ENCODE data around the gene VSIG10. TPM values are rescaled to one million over a fixed set of nuclear protein-coding genes. Genes with fewer than 3 reads are reported as not detected.
"Not testable (repeated sequence)": the region's sequence is repeated elsewhere in the genome, so short reads cannot be mapped to it uniquely, and the experiment has no call there.

The VSIG10 gene, protein sequence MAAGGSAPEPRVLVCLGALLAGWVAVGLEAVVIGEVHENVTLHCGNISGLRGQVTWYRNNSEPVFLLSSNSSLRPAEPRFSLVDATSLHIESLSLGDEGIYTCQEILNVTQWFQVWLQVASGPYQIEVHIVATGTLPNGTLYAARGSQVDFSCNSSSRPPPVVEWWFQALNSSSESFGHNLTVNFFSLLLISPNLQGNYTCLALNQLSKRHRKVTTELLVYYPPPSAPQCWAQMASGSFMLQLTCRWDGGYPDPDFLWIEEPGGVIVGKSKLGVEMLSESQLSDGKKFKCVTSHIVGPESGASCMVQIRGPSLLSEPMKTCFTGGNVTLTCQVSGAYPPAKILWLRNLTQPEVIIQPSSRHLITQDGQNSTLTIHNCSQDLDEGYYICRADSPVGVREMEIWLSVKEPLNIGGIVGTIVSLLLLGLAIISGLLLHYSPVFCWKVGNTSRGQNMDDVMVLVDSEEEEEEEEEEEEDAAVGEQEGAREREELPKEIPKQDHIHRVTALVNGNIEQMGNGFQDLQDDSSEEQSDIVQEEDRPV
- total RNA-seq, result 1 to 10 TPM; 3.6 to 4.3 (median 3.6) TPM

DNA sequence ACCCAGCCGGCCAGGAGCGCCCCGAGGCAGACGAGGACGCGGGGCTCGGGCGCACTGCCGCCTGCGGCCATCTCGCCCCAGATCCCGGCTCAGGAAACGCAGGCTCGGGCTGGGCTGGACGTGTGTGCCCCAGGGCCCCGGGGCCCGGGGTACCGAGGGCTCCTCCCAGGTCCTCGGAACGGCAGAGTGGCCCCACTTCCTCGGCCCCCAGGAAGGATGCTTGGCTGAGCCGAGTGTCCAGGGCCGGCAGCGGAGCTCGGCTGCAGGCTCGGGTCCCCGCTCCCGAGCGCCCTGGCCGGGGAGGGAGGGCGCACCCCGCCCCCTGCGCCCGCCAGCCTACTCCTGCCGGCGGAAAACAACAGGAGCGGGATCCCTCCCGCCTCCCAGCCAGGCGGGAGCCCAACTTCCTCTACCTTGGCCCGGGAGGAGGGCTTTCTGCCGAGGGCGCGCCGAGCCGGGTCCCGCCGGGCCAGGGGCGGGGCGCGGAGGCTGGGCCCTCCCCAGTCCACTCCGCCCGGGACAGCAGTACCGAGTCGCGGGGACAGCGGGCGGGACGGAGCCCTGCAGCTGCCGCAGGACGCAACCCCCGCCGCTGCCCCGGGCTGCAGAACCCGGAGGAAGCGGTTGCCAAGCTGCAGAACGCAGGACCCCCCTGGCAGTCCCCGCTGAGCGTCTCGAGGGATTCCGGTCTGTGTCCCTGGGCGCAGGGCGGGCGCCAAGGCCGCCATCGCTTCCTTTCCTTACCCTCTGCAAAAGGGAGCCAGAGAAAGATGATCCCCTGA is at the start of gene VSIG10:
TSS of gene VSIG10 (minus strand) at position 411 of the 782 bp plus-strand sequence. CDS start at position 71, 340 bp downstream.
- no peaks in the 10 kb centered on the region for H3K36me3 Mint-ChIP-seq (ENCODE audit: insufficient read depth)
- peaks cover 8% of the 10 kb centered on the region for H3K4me1 Mint-ChIP-seq (ENCODE audit: low read depth)
- peaks cover 26% of the 10 kb centered on the region for H3K27me3 Mint-ChIP-seq (ENCODE audit: low read depth)
- no peak for DNase-seq
- peak within 1 kb of the TSS; percentile 85 for H3K4me3 Mint-ChIP-seq
- peak; percentile 70 to 76 for ATAC-seq
- H3K9me3 Mint-ChIP-seq, result no peaks in the 10 kb centered on the region

DNA sequence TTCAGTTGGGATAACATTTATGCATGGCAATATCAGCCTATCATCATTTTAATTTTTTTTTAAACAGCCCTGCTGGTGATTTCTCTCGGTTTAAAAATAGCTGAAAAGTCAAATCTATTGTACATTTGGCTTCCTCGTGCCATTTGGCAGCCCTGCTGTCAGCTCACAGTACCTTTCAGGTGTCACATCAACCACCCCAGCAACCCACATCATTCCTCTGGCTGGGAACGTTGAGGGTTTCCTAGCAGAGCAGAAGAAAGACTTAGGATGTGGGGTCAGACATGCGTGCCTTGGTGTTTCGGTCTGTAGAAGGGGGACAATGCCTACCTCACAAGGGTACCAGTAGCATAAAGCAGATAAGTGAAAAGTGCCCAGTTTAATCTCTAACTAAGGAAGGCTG is 47.9 kb upstream of the VSIG10 start:
- Mint-ChIP-seq H3K27me3 (ENCODE audit: low read depth) (no peaks in the 10 kb centered on the region), H3K4me1 (ENCODE audit: low read depth) (no peaks in the 10 kb centered on the region), H3K36me3 (ENCODE audit: insufficient read depth) (peaks cover 15% of the 10 kb centered on the region), H3K9me3 (no peaks in the 10 kb centered on the region), H3K4me3 (no peak overlapping the region)
- DNase-seq (no peak), ATAC-seq (no peak)

DNA sequence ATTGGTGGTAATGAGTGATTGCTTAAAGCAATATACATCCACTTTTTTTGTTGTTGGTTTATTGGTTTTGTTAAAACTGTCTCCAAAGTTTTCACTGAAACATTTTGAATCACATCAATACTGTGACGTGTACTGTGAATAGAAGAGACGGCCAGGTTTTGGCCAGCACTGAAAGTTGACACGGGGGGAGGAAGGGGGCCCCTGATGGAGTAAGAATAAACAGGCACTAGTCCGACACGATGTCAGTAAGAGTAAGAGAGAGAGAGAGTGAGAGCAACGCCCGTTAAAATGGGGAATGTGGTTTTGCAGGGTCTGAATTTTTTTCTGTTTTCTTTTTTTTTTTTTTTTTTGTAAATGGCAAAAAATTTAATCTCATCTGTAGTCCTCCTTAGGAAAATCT is 46.8 kb upstream of the VSIG10 start:
- DNase-seq (no peak), ATAC-seq (no peak)
- Mint-ChIP-seq H3K4me1 (ENCODE audit: low read depth) (no peaks in the 10 kb centered on the region), H3K4me3 (no peak overlapping the region), H3K9me3 (no peaks in the 10 kb centered on the region), H3K27me3 (ENCODE audit: low read depth) (no peaks in the 10 kb centered on the region), H3K36me3 (ENCODE audit: insufficient read depth) (peaks cover 19% of the 10 kb centered on the region)

DNA sequence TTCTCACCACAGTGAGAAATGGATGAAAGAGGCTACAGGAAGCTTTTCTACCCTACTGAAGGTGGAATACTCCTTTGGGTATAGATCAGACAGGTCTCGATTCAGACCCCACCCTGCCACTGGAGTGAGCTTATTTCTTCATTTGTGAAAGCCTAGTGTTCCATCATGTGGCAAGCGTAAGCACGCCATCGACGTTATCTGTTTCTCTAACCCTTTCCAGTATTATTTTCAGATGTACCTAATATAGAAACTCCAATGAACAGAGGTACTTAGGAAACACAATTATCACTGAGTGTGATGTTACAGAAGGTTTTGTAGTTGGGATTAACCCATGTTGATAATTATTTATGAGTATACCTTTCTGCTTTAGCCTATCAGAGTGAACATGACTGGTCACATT is 44.5 kb upstream of the VSIG10 start:
- Mint-ChIP-seq H3K36me3 (ENCODE audit: insufficient read depth) (peaks cover 32% of the 10 kb centered on the region), H3K27me3 (ENCODE audit: low read depth) (no peaks in the 10 kb centered on the region), H3K4me1 (ENCODE audit: low read depth) (peaks cover 3% of the 10 kb centered on the region), H3K4me3 (no peak overlapping the region), H3K9me3 (no peaks in the 10 kb centered on the region)
- ATAC-seq (no peak), DNase-seq (no peak)

DNA sequence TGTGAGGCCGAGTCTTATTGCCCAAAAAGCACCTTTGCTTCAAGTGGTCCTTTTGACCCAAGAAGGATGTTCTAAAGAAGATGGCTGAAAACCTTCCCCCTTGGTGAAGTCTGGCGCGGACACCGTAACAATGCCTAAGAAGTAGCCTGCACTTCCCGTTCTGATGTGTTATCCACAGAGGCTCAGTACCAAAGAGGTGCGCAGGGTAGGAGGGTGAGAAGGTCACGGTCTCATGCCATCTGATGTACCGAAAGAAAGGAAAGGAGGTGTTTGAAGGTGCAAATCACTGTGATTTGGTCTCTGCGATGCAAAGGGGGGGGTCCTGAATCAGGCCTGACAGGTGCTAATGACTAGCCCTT is 42.0 kb upstream of the VSIG10 start:
- no peaks in the 10 kb centered on the region for H3K27me3 Mint-ChIP-seq (ENCODE audit: low read depth)

DNA sequence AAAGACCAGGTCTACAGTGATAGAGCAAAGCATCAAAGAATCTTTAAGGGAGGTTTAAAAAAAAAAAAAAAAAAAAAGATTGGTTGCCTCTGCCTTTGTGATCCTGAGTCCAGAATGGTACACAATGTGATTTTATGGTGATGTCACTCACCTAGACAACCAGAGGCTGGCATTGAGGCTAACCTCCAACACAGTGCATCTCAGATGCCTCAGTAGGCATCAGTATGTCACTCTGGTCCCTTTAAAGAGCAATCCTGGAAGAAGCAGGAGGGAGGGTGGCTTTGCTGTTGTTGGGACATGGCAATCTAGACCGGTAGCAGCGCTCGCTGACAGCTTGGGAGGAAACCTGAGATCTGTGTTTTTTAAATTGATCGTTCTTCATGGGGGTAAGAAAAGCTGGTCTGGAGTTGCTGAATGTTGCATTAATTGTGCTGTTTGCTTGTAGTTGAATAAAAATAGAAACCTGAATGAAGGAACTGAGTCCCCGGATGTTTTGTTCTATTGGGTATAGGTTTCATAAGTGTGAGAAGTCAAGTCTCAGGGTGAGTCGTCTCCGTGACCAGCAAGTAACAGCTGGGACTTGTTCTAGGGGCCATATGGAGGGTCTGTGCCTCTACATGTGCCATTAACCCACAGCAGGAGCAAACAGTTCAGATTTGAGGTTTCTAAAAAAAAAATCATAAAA is 41.4 kb upstream of the VSIG10 start:
- no peak overlapping the region for H3K4me3 Mint-ChIP-seq
- H3K9me3 Mint-ChIP-seq, result no peaks in the 10 kb centered on the region
- no peaks in the 10 kb centered on the region for H3K27me3 Mint-ChIP-seq (ENCODE audit: low read depth)
- peaks cover 38% of the 10 kb centered on the region for H3K36me3 Mint-ChIP-seq (ENCODE audit: insufficient read depth)
- DNase-seq (no peak), ATAC-seq (no peak)
- H3K4me1 Mint-ChIP-seq (ENCODE audit: low read depth), result peaks cover 5% of the 10 kb centered on the region

More for the DNA sequence above, 42.0 kb upstream of the VSIG10 start:
- DNase-seq, result no peak
- Mint-ChIP-seq H3K4me3 (no peak overlapping the region), H3K36me3 (ENCODE audit: insufficient read depth) (peaks cover 37% of the 10 kb centered on the region), H3K9me3 (no peaks in the 10 kb centered on the region), H3K4me1 (ENCODE audit: low read depth) (peaks cover 5% of the 10 kb centered on the region)
- ATAC-seq, result no peak

DNA sequence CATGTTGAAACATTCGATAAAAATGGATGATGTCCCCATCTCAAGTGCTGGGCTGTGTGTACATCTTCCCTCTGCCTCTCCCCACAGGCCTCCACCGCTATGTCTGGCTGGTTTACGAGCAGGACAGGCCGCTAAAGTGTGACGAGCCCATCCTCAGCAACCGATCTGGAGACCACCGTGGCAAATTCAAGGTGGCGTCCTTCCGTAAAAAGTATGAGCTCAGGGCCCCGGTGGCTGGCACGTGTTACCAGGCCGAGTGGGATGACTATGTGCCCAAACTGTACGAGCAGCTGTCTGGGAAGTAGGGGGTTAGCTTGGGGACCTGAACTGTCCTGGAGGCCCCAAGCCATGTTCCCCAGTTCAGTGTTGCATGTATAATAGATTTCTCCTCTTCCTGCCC is 40.7 kb upstream of the VSIG10 start:
- ATAC-seq (no peak), DNase-seq (no peak)
- Mint-ChIP-seq H3K4me1 (ENCODE audit: low read depth) (peaks cover 5% of the 10 kb centered on the region), H3K9me3 (no peaks in the 10 kb centered on the region), H3K36me3 (ENCODE audit: insufficient read depth) (peaks cover 43% of the 10 kb centered on the region), H3K27me3 (ENCODE audit: low read depth) (no peaks in the 10 kb centered on the region), H3K4me3 (no peak overlapping the region)

DNA sequence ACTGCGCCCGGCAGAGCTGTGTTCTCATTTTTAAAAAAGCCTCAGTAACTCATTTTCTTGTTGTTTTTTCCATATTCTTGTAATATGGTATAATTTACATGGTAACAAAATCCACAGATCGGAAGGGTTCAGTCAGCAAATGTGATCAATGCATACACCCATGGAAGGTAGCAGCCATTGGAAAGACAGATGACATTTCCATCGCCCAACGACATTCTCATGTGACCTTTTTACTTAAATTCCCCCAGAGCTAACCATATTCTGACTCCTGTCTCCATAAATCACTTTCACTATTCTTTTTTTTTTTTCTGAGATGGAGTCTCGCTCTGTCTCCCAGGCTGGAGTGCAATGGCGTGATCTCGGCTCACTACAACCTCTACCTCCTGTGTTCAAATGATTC is 37.0 kb upstream of the VSIG10 start:
- no peak for DNase-seq
- no peaks in the 10 kb centered on the region for H3K9me3 Mint-ChIP-seq
- H3K4me3 Mint-ChIP-seq, result no peak overlapping the region
- no peaks in the 10 kb centered on the region for H3K27me3 Mint-ChIP-seq (ENCODE audit: low read depth)
- H3K36me3 Mint-ChIP-seq (ENCODE audit: insufficient read depth), result peaks cover 41% of the 10 kb centered on the region
- ATAC-seq, result no peak
- peaks cover 20% of the 10 kb centered on the region for H3K4me1 Mint-ChIP-seq (ENCODE audit: low read depth)

DNA sequence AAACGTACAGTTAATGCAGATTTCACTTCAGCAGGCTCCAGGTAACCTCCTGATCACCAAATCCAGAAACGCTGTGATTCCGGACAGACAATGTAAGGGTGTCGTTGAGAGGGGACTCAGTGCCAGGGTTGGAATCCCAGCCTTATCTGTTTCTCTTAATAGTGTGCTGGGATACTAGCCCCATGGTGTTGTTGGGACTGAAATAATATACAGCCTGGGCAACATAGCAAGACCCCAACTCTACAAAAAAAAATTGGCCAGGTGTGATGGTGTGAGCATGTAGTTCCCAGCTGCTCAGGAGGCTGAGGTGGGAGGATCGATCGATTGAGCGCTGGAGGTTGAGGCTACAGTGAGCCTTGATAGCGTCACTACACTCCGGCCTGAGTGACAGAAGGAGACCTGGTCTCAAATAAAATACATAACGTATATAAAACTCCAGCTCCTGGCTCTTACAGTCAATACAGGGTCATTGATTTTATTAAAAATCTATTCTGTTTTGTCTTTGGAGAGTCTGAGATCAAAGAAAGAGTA is 33.4 kb upstream of the VSIG10 start:
- no peaks in the 10 kb centered on the region for H3K9me3 Mint-ChIP-seq
- peaks cover 22% of the 10 kb centered on the region for H3K4me1 Mint-ChIP-seq (ENCODE audit: low read depth)
- H3K27me3 Mint-ChIP-seq (ENCODE audit: low read depth), result no peaks in the 10 kb centered on the region
- no peak for ATAC-seq
- DNase-seq, result no peak
- H3K4me3 Mint-ChIP-seq, result peak overlapping the region; percentile 93
- H3K36me3 Mint-ChIP-seq (ENCODE audit: insufficient read depth), result peaks cover 22% of the 10 kb centered on the region

DNA sequence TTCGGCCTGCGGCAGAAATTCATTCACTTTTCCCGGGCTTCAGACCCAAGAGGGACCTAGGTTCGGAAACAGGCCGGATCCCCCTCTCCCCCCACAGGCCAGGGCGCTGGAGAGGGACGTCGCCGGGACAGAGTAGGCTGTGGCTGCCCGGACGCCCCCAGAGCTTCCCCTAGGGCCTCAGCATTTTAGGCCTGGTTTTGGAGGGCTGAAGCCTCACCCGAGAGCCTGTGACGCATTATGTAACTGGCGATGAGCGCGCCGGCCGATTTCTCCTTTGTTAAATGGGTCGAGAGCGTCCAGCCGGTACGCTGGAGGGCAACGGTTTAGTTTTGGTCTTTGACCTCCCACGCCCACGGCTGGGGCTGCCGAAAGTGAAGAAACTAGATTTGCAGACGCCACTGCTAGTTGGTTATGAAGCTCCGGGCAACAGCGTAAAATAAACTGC is 32.8 kb upstream of the VSIG10 start:
- peaks cover 19% of the 10 kb centered on the region for H3K36me3 Mint-ChIP-seq (ENCODE audit: insufficient read depth)
- H3K4me1 Mint-ChIP-seq (ENCODE audit: low read depth), result peaks cover 28% of the 10 kb centered on the region
- H3K9me3 Mint-ChIP-seq, result no peaks in the 10 kb centered on the region
- no peaks in the 10 kb centered on the region for H3K27me3 Mint-ChIP-seq (ENCODE audit: low read depth)
- DNase-seq (peak; percentile 23), ATAC-seq (peak; percentile 39 to 54)
- H3K4me3 Mint-ChIP-seq, result peak overlapping the region; percentile 93

DNA sequence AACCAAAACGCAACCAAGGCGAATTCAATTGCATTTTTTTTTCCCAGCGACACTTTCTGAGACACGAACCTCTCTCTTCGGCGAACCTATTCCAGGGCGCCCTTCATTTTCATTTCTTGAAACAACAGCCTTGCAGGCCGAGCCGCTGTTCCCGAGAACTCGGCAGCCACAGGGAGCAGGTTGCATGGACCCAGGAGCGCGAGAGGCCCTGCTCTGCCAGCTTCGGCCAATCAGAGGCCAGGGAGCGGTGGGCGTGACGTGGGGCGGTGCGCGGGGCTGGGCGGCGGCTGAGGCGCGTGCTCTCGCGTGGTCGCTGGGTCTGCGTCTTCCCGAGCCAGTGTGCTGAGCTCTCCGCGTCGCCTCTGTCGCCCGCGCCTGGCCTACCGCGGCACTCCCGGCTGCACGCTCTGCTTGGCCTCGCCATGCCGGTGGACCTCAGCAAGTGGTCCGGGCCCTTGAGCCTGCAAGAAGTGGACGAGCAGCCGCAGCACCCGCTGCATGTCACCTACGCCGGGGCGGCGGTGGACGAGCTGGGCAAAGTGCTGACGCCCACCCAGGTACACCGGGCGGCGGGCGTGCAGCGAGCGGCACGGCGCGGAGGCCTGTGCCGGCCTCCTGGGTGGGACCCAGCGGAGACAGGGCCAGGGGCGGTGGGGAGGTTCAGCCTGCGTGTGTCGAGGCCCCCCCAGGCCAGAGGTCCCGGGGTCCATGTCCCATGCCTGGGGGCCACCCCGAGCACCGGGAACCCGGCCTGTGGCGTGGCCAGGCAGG is 32.2 kb upstream of the VSIG10 start, which contains the start of gene PEBP1:
TSS of gene PEBP1 (plus strand) at position 337 of the 771 bp plus-strand sequence. CDS start at position 423, 86 bp downstream.
- peaks cover 28% of the 10 kb centered on the region for H3K4me1 Mint-ChIP-seq (ENCODE audit: low read depth)
- H3K27me3 Mint-ChIP-seq (ENCODE audit: low read depth), result no peaks in the 10 kb centered on the region
- peaks cover 19% of the 10 kb centered on the region for H3K36me3 Mint-ChIP-seq (ENCODE audit: insufficient read depth)
- H3K4me3 Mint-ChIP-seq, result peak within 1 kb of the TSS; percentile 93
- ATAC-seq (peak; percentile 99 to 100), DNase-seq (peak; percentile 90)
- H3K9me3 Mint-ChIP-seq, result no peaks in the 10 kb centered on the region

DNA sequence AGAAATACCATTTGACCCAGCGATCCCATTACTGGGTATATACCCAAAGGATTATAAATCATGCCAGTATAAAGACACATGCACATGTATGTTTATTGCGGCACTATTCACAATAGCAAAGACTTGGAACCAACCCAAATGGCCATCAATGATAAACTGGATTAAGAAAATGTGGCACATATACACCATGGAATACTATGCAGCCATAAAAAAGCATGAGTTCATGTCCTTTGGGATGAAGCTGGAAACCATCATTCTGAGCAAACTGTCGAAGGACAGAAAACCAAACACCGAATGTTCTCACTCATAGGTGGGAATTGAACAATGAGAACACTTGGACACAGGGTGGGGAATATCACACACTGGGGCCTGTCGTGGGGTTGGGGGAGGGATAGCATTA is 25.6 kb upstream of the VSIG10 start:
- not testable (repeated sequence) for H3K27me3 Mint-ChIP-seq (ENCODE audit: low read depth); H3K4me3 Mint-ChIP-seq; H3K9me3 Mint-ChIP-seq; H3K36me3 Mint-ChIP-seq (ENCODE audit: insufficient read depth); ATAC-seq; DNase-seq; H3K4me1 Mint-ChIP-seq (ENCODE audit: low read depth)

DNA sequence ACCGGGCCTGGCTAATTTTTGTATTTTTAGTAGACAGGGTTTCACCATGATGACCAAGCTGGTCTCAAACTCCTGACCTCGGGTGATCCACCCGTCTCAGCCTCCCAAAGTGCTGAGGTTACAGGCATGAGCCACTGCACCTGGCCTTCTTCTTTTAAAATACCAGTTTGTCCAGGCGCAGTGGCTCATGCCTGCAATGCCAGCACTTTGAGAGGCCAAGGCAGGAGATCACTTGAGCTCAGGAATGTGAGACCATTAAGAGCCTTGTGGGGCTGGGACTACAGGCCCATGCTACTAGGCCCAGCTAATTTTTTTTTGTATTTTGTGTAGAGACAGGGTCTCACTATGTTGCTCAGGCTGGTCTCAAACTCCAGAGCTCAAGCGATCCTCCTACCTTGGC is 24.1 kb upstream of the VSIG10 start:
- no peaks in the 10 kb centered on the region for H3K36me3 Mint-ChIP-seq (ENCODE audit: insufficient read depth)
- DNase-seq, result no peak
- peaks cover 6% of the 10 kb centered on the region for H3K4me1 Mint-ChIP-seq (ENCODE audit: low read depth)
- no peaks in the 10 kb centered on the region for H3K9me3 Mint-ChIP-seq
- H3K27me3 Mint-ChIP-seq (ENCODE audit: low read depth), result no peaks in the 10 kb centered on the region
- H3K4me3 Mint-ChIP-seq, result no peak overlapping the region
- ATAC-seq, result no peak
